HCT116 (cell line): ENCODE measurements around the gene LCE3B. TPM values are rescaled to one million over a fixed set of nuclear protein-coding genes. Genes with fewer than 3 reads are reported as not detected.

Source experiments
- ATAC-seq: fragments of 200-7000 bp; cut with Tn5 transposase; 2 replicates; pipeline ENCODE4 v1.9.1; 2020; ENCODE audit warnings: mild to moderate bottlenecking, moderate library complexity
- Bru-seq: library from RNA; stranded (reverse); fragments of 400-500 nt; gene quantifications from one replicate; lab custom pipeline; 2021; lab: Mats Ljungman, UMichigan
- BruChase-seq, 2 experiments: library from RNA; stranded (reverse); fragments of 400-500 nt; gene quantifications; one replicate each; lab custom pipeline; 2021; lab: Mats Ljungman, UMichigan
- BruUV-seq: library from RNA; stranded (reverse); fragments of 400-500 nt; replicated peaks from 2 replicates; lab custom pipeline; 2021; lab: Mats Ljungman, UMichigan
- CTCF ChIA-PET: fragments of 300-600 bp; sonication (Branson Sonifier 250); formaldehyde crosslinking; loops from one replicate; lab custom pipeline; 2021; ENCODE audit warnings: antibody characterized with exemption; lab: Charles Lee
- POLR2A ChIA-PET: fragments of 300-600, 350-600 bp; sonication (Branson Sonifier 250); formaldehyde crosslinking; loops from one replicate; lab custom pipeline; 2021; ENCODE audit warnings: antibody characterized with exemption; lab: Charles Lee
- RAD21 ChIA-PET, 2 experiments: fragments of 300-600 bp; sonication (Branson Sonifier 250); formaldehyde crosslinking; loops; one replicate each; lab custom pipeline; 2023; ENCODE audit warnings: low total read pairs in 2 of 2; ENCODE audit not compliant: uncharacterized antibody in 2 of 2, unreplicated experiment in 2 of 2, low non-redundant PET in 1 of 2; lab: Charles Lee
- DNase-seq: peaks from one replicate; pipeline ENCODE4 v3.0.0-alpha.2; 2010; ENCODE audit warnings: low read depth, low spot score
- H2AFZ ChIP-seq: fragments of 200-600 bp; shearing (Covaris generic), sonication (generic); 2 replicates; pipeline ENCODE4 v1.6.1; 2017; ENCODE audit warnings: low read depth, mixed run types, mixed read lengths, antibody characterized with exemption, low read length; ENCODE audit not compliant: poor library complexity, severe bottlenecking
- H3K27ac ChIP-seq: 2 replicates; pipeline ENCODE4 v1.5.1; 2012; ENCODE audit warnings: low read depth, low read length
- H3K27me3 ChIP-seq: fragments of 200-600 bp; sonication (generic); 2 replicates; pipeline ENCODE4 v1.6.1; 2016; ENCODE audit warnings: mixed run types, low read length, mixed read lengths; ENCODE audit not compliant: insufficient read depth
- H3K36me3 ChIP-seq, 2 experiments: fragments of 200-500 bp in 1 of 2; fragments of 200-600 bp in 1 of 2; sonication (Bioruptor generic) in 1 of 2; sonication (generic) in 1 of 2; 2 replicates each; pipeline versions ENCODE4 v1.5.1 to v1.6.1; 2014 to 2016; ENCODE audit warnings: low read length in 2 of 2, inconsistent platforms in 1 of 2, mixed read lengths in 1 of 2, mixed run types in 1 of 2; ENCODE audit not compliant: insufficient read depth in 2 of 2, control insufficient read depth in 1 of 2
- H3K4me1 ChIP-seq, 2 experiments: fragments of 200-600 bp in 1 of 2; sonication (generic) in 1 of 2; 2 replicates each; pipeline versions ENCODE4 v1.5.1 to v1.6.1; 2012 to 2017; ENCODE audit warnings: low read length in 2 of 2, inconsistent platforms in 1 of 2, mild to moderate bottlenecking in 1 of 2, mixed read lengths in 1 of 2, mixed run types in 1 of 2, moderate library complexity in 1 of 2; ENCODE audit not compliant: insufficient read depth in 2 of 2, control insufficient read depth in 1 of 2
- H3K4me2 ChIP-seq: fragments of 200-600 bp; sonication (generic); 2 replicates; pipeline ENCODE4 v1.6.1; 2017; ENCODE audit warnings: mixed run types, low read length, mixed read lengths
- H3K4me3 ChIP-seq, 2 experiments: fragments of 200-600 bp in 1 of 2; sonication (generic) in 1 of 2; replicated peaks in 1 of 2; 2 replicates each; pipeline ENCODE4 v1.5.1; 2011 to 2016; ENCODE audit warnings: low read length in 2 of 2, control low read depth in 1 of 2, low read depth in 1 of 2, mild to moderate bottlenecking in 1 of 2, mixed read lengths in 1 of 2, mixed run types in 1 of 2
- H3K79me2 ChIP-seq: fragments of 200-600 bp; sonication (generic); 2 replicates; pipeline ENCODE4 v1.6.1; 2017; ENCODE audit warnings: mild to moderate bottlenecking, mixed run types, low read length, moderate library complexity, mixed read lengths; ENCODE audit not compliant: insufficient read depth
- H3K9ac ChIP-seq: fragments of 200-600 bp; sonication (generic); 2 replicates; pipeline ENCODE4 v1.6.1; 2016; ENCODE audit warnings: low read length, mixed read lengths
- H3K9me2 ChIP-seq: fragments of 200-600 bp; sonication (generic), shearing (Covaris generic); 2 replicates; pipeline ENCODE4 v1.6.1; 2017; ENCODE audit warnings: mixed run types, mild to moderate bottlenecking, moderate library complexity; ENCODE audit not compliant: insufficient read depth
- H3K9me3 ChIP-seq, 2 experiments: fragments of 200-500 bp in 1 of 2; fragments of 200-600 bp in 1 of 2; sonication (Bioruptor generic) in 1 of 2; sonication (generic) in 1 of 2; 2 replicates each; pipeline ENCODE4 v1.6.1; 2014 to 2017; ENCODE audit warnings: low read length in 2 of 2, mixed read lengths in 2 of 2, inconsistent platforms in 1 of 2, low read depth in 1 of 2, mild to moderate bottlenecking in 1 of 2, mixed run types in 1 of 2, moderate library complexity in 1 of 2; ENCODE audit not compliant: control insufficient read depth in 1 of 2, insufficient read depth in 1 of 2
- H4K20me1 ChIP-seq: fragments of 200-600 bp; sonication (generic), shearing (Covaris generic); 2 replicates; pipeline ENCODE4 v1.6.1; 2017; ENCODE audit warnings: mixed run types, mild to moderate bottlenecking, moderate library complexity; ENCODE audit not compliant: insufficient read depth
- CBX3 ChIP-seq: IDR thresholded peaks from 2 replicates; pipeline ENCODE4 v1.6.1; 2012; ENCODE audit warnings: low read depth
- CEBPB ChIP-seq: IDR thresholded peaks from 2 replicates; pipeline ENCODE4 v1.6.1; 2012; ENCODE audit warnings: low read depth
- EGR1 ChIP-seq: IDR thresholded peaks from 2 replicates; pipeline ENCODE4 v1.6.1; 2012; ENCODE audit warnings: low read depth
- ELF1 ChIP-seq: IDR thresholded peaks from 2 replicates; pipeline ENCODE4 v1.6.1; 2012; ENCODE audit warnings: low read depth, borderline replicate concordance
- EZH2 ChIP-seq: fragments of 200-600 bp; sonication (generic); IDR thresholded peaks from 2 replicates; pipeline ENCODE4 v1.6.1; 2017; ENCODE audit warnings: antibody characterized with exemption, mixed run types
- EZH2phosphoT487 ChIP-seq: fragments of 200-600 bp; IDR thresholded peaks from 2 replicates; pipeline ENCODE4 v1.6.1; 2018; ENCODE audit warnings: antibody characterized with exemption, borderline replicate concordance
- FOSL1 ChIP-seq: IDR thresholded peaks from 2 replicates; pipeline ENCODE4 v1.6.1; 2012; ENCODE audit warnings: low read depth
- POLR2A ChIP-seq: IDR thresholded peaks from 2 replicates; pipeline ENCODE4 v1.7.0; 2011; ENCODE audit warnings: borderline replicate concordance; ENCODE audit not compliant: insufficient read depth, insufficient read length; ENCODE audit errors: extremely low read depth
- RAD21 ChIP-seq: IDR thresholded peaks from 2 replicates; pipeline ENCODE4 v1.6.1; 2012; ENCODE audit warnings: low read depth, mild to moderate bottlenecking
- SP1 ChIP-seq: IDR thresholded peaks from 2 replicates; pipeline ENCODE4 v1.6.1; 2012; ENCODE audit warnings: low read depth
- SRF ChIP-seq: IDR thresholded peaks from 2 replicates; pipeline ENCODE4 v1.6.1; 2012; ENCODE audit warnings: low read depth
- TCF7L2 ChIP-seq: IDR thresholded peaks from 2 replicates; pipeline ENCODE4 v1.7.0; 2011; ENCODE audit warnings: borderline replicate concordance, inconsistent platforms; ENCODE audit not compliant: insufficient read depth, insufficient read length; ENCODE audit errors: extremely low read depth
- YY1 ChIP-seq: IDR thresholded peaks from 2 replicates; pipeline ENCODE4 v1.6.1; 2011; ENCODE audit warnings: low read length, low read depth, moderate library complexity, mild to moderate bottlenecking; ENCODE audit not compliant: insufficient replicate concordance; ENCODE audit errors: extremely low read depth
- ZFX ChIP-seq: fragments of 450-650 bp; IDR thresholded peaks from 2 replicates; pipeline ENCODE4 v1.6.1; 2017
- ZNF274 ChIP-seq: fragments of 200-500 bp; sonication (Bioruptor generic); IDR thresholded peaks from 2 replicates; pipeline ENCODE4 v1.6.1; 2014; ENCODE audit warnings: mild to moderate bottlenecking, low read depth, low read length, inconsistent platforms
- intact Hi-C: fragments of 100-400 bp; cut with micrococcal nuclease; formaldehyde crosslinking; loops from 2 replicates; pipeline ENCODE4 v1.10.0; 2022
- long read RNA-seq: library from polyadenylated mRNA; unstranded; transcript quantifications from one replicate; pipeline ENCODE4 v2.0.0, GENCODE V29; 2021; ENCODE audit not compliant: unreplicated experiment
- polyA plus RNA-seq: library from polyadenylated mRNA; unstranded; fragments of >200 nt; gene quantifications from 2 replicates; pipeline ENCODE4 v1.2.1, GENCODE V29; 2012; ENCODE audit warnings: missing spikeins
- total RNA-seq: library from RNA; stranded (reverse); gene quantifications from one replicate; pipeline ENCODE4 v1.2.1, GENCODE V29; 2021; ENCODE audit not compliant: unreplicated experiment
- TF ChIP-seq, protein P1 (sequence below): IDR thresholded peaks from 2 replicates; pipeline ENCODE4 v1.6.1; 2011; ENCODE audit warnings: mild to moderate bottlenecking, low read length, moderate library complexity; ENCODE audit not compliant: insufficient replicate concordance; ENCODE audit errors: extremely low read depth
- TF ChIP-seq, protein P2 (sequence below): IDR thresholded peaks from 2 replicates; pipeline ENCODE4 v1.6.1; 2012; ENCODE audit warnings: low read depth
- TF ChIP-seq, protein P3 (sequence below): IDR thresholded peaks from 2 replicates; pipeline ENCODE4 v1.6.1; 2012
- TF ChIP-seq, protein P4 (sequence below), 3 experiments: fragments of 200-600 bp in 1 of 3; sonication (generic) in 1 of 3; IDR thresholded peaks in 2 of 3; conservative IDR thresholded peaks in 1 of 3; 2 replicates each; pipeline ENCODE4 v1.5.1; 2012 to 2017; ENCODE audit warnings: low read depth in 2 of 3, low read length in 2 of 3, antibody characterized with exemption in 1 of 3, borderline replicate concordance in 1 of 3, control low read depth in 1 of 3, mild to moderate bottlenecking in 1 of 3, mixed read lengths in 1 of 3, mixed run types in 1 of 3, moderate library complexity in 1 of 3; ENCODE audit not compliant: insufficient read depth in 1 of 3
- TF ChIP-seq, protein P5 (sequence below): IDR thresholded peaks from 2 replicates; pipeline ENCODE4 v1.6.1; 2012

LCE3B gene, protein sequence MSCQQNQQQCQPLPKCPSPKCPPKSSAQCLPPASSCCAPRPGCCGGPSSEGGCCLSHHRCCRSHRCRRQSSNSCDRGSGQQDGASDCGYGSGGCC
- total RNA-seq, result not detected
- not detected in 2 replicates for polyA plus RNA-seq
- Bru-seq, nascent RNA, result not detected
- not detected for BruChase-seq, experiment 1, labeled RNA remaining after a 6-hour chase
- BruChase-seq, experiment 2, labeled RNA remaining after a 2-hour chase, result not detected
- long read RNA-seq, result 0 reads

DNA sequence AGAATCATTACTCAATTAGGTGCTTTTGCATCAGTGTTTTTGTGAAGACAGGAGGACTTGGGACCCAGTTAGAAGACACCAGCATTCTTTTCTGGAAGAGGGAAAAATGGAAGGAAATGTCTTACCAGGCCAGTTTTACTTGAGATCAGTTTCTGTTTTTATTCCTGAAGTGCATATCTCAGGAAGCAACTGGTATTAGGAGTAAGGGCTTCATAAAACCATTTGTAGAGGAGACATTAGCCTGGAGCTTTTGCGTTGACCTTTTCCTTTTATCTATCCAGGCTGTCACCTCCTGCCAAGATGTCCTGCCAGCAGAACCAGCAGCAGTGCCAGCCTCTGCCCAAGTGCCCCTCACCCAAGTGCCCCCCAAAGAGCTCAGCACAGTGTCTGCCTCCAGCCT is at the start of gene LCE3B:
LCE3B (plus strand) TSS at position 301 of the 400 bp plus-strand sequence; CDS start at position 301, 0 bp downstream.
- no peak within 1 kb of the TSS for H2AFZ ChIP-seq
- H3K79me2 ChIP-seq, result no peaks in the 10 kb centered on the region
- DNase-seq (no peak), ATAC-seq (no peak)
- TF ChIP-seq ZFX (no peak), EZH2phosphoT487 (no peak), SRF (no peak), EZH2 (no peak), FOSL1 (no peak), ZNF274 (no peak), CBX3 (no peak), ELF1 (no peak), CEBPB (no peak), EGR1 (no peak), POLR2A (no peak), SP1 (no peak), YY1 (no peak), RAD21 (no peak), TCF7L2 (no peak)
- TF ChIP-seq, protein P1, sequence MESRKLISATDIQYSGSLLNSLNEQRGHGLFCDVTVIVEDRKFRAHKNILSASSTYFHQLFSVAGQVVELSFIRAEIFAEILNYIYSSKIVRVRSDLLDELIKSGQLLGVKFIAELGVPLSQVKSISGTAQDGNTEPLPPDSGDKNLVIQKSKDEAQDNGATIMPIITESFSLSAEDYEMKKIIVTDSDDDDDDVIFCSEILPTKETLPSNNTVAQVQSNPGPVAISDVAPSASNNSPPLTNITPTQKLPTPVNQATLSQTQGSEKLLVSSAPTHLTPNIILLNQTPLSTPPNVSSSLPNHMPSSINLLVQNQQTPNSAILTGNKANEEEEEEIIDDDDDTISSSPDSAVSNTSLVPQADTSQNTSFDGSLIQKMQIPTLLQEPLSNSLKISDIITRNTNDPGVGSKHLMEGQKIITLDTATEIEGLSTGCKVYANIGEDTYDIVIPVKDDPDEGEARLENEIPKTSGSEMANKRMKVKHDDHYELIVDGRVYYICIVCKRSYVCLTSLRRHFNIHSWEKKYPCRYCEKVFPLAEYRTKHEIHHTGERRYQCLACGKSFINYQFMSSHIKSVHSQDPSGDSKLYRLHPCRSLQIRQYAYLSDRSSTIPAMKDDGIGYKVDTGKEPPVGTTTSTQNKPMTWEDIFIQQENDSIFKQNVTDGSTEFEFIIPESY, result no peak
- TF ChIP-seq, protein P2, sequence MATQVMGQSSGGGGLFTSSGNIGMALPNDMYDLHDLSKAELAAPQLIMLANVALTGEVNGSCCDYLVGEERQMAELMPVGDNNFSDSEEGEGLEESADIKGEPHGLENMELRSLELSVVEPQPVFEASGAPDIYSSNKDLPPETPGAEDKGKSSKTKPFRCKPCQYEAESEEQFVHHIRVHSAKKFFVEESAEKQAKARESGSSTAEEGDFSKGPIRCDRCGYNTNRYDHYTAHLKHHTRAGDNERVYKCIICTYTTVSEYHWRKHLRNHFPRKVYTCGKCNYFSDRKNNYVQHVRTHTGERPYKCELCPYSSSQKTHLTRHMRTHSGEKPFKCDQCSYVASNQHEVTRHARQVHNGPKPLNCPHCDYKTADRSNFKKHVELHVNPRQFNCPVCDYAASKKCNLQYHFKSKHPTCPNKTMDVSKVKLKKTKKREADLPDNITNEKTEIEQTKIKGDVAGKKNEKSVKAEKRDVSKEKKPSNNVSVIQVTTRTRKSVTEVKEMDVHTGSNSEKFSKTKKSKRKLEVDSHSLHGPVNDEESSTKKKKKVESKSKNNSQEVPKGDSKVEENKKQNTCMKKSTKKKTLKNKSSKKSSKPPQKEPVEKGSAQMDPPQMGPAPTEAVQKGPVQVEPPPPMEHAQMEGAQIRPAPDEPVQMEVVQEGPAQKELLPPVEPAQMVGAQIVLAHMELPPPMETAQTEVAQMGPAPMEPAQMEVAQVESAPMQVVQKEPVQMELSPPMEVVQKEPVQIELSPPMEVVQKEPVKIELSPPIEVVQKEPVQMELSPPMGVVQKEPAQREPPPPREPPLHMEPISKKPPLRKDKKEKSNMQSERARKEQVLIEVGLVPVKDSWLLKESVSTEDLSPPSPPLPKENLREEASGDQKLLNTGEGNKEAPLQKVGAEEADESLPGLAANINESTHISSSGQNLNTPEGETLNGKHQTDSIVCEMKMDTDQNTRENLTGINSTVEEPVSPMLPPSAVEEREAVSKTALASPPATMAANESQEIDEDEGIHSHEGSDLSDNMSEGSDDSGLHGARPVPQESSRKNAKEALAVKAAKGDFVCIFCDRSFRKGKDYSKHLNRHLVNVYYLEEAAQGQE, result no peak
- TF ChIP-seq, protein P3, sequence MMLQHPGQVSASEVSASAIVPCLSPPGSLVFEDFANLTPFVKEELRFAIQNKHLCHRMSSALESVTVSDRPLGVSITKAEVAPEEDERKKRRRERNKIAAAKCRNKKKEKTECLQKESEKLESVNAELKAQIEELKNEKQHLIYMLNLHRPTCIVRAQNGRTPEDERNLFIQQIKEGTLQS, result no peak
- TF ChIP-seq, protein P4, sequence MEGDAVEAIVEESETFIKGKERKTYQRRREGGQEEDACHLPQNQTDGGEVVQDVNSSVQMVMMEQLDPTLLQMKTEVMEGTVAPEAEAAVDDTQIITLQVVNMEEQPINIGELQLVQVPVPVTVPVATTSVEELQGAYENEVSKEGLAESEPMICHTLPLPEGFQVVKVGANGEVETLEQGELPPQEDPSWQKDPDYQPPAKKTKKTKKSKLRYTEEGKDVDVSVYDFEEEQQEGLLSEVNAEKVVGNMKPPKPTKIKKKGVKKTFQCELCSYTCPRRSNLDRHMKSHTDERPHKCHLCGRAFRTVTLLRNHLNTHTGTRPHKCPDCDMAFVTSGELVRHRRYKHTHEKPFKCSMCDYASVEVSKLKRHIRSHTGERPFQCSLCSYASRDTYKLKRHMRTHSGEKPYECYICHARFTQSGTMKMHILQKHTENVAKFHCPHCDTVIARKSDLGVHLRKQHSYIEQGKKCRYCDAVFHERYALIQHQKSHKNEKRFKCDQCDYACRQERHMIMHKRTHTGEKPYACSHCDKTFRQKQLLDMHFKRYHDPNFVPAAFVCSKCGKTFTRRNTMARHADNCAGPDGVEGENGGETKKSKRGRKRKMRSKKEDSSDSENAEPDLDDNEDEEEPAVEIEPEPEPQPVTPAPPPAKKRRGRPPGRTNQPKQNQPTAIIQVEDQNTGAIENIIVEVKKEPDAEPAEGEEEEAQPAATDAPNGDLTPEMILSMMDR (IDR thresholded peaks at IDR 0.05 in 2 of 3, conservative IDR thresholded peaks at IDR 0.05 in 1 of 3; ENCODE audit: borderline replicate concordance in 1 of 3, insufficient read depth in 1 of 3, low read depth in 2 of 3, low read length in 2 of 3), result no peak
- TF ChIP-seq, protein P5, sequence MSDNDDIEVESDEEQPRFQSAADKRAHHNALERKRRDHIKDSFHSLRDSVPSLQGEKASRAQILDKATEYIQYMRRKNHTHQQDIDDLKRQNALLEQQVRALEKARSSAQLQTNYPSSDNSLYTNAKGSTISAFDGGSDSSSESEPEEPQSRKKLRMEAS, result no peak
- no peaks in the 10 kb centered on the region for H3K27me3 ChIP-seq
- RAD21 ChIA-PET, result no interaction called here
- no peaks in the 10 kb centered on the region for H4K20me1 ChIP-seq
- no peaks in the 10 kb centered on the region for H3K36me3 ChIP-seq
- H3K9me2 ChIP-seq, result no peaks in the 10 kb centered on the region
- H3K27ac ChIP-seq, result no peak within 1 kb of the TSS
- H3K9me3 ChIP-seq, result peaks cover 3% of the 10 kb centered on the region in 2 experiments; a peak in 2 of 4 replicates
- BruUV-seq, result no TSS peak
- H3K4me1 ChIP-seq, result no peaks in the 10 kb centered on the region
- no peak within 1 kb of the TSS for H3K9ac ChIP-seq
- no peak within 1 kb of the TSS for H3K4me3 ChIP-seq
- CTCF ChIA-PET, result no interaction called here
- H3K4me2 ChIP-seq, result no peak within 1 kb of the TSS
- POLR2A ChIA-PET, result no interaction called here
- intact Hi-C loops, result no loop called here
